Common myeloid progenitor, CD34-positive (primary cell): ENCODE measurements around the gene TTYH1.
"Not testable (repeated sequence)": the region's sequence is repeated elsewhere in the genome, so short reads cannot be mapped to it uniquely, and the experiment has no call there.

Experiments used
- CTCF ChIA-PET: fragments of 350-600 bp; sonication (Branson Sonifier 250); formaldehyde crosslinking; loops from one replicate; lab custom pipeline; 2021; ENCODE audit warnings: antibody characterized with exemption; lab: Charles Lee
- POLR2A ChIA-PET: fragments of 350-600 bp; sonication (Branson Sonifier 250); formaldehyde crosslinking; loops from one replicate; lab custom pipeline; 2021; ENCODE audit warnings: antibody characterized with exemption; lab: Charles Lee
- DNase-seq, 3 donors: peaks; one replicate each; pipeline versions ENCODE4 v3.0.0 to v3.0.0-alpha.2; 2013
- H3K27ac ChIP-seq, 2 experiments: 1 replicate in 1 of 2; 2 replicates in 1 of 2; pipeline ENCODE4 v1.7.0; 2013; ENCODE audit warnings: inconsistent platforms in 2 of 2, low read length in 2 of 2, mild to moderate bottlenecking in 2 of 2, low read depth in 1 of 2, moderate library complexity in 1 of 2; ENCODE audit not compliant: severe bottlenecking in 2 of 2, insufficient read depth in 1 of 2, poor library complexity in 1 of 2
- H3K27me3 ChIP-seq, 5 experiments: replicated peaks in 2 of 5; 1 replicate in 3 of 5; 2 replicates in 2 of 5; pipeline versions ENCODE4 v1.6.1 to v1.7.0; 2013; ENCODE audit warnings: low read length in 4 of 5, mild to moderate bottlenecking in 2 of 5, moderate library complexity in 2 of 5, inconsistent platforms in 1 of 5; ENCODE audit not compliant: insufficient read depth in 5 of 5, control insufficient read depth in 4 of 5
- H3K36me3 ChIP-seq, 4 experiments: 1 replicate in 2 of 4; 2 replicates in 2 of 4; pipeline versions ENCODE4 v1.6.1 to v1.7.0; 2013; ENCODE audit warnings: low read length in 3 of 4, control low read depth in 1 of 4, mild to moderate bottlenecking in 1 of 4; ENCODE audit not compliant: control insufficient read depth in 4 of 4, insufficient read depth in 4 of 4
- H3K4me1 ChIP-seq, 4 experiments: 1 replicate in 3 of 4; 2 replicates in 1 of 4; pipeline versions ENCODE4 v1.6.1 to v1.7.1; 2013; ENCODE audit warnings: low read length in 3 of 4, mild to moderate bottlenecking in 3 of 4, control low read depth in 1 of 4, inconsistent platforms in 1 of 4, moderate library complexity in 1 of 4; ENCODE audit not compliant: control insufficient read depth in 4 of 4, insufficient read depth in 4 of 4; ENCODE audit errors: control extremely low read depth in 1 of 4
- H3K4me3 ChIP-seq, 7 experiments: 1 replicate in 4 of 7; 2 replicates in 3 of 7; pipeline versions ENCODE4 v1.5.1 to v1.7.0; 2013; ENCODE audit warnings: mild to moderate bottlenecking in 7 of 7, low read length in 6 of 7, moderate library complexity in 6 of 7, inconsistent platforms in 2 of 7, low read depth in 2 of 7, control low read depth in 1 of 7; ENCODE audit not compliant: insufficient read depth in 4 of 7, control insufficient read depth in 1 of 7; ENCODE audit errors: extremely low read depth in 1 of 7
- H3K9me3 ChIP-seq, 5 experiments: 1 replicate in 4 of 5; 2 replicates in 1 of 5; pipeline versions ENCODE4 v1.6.1 to v1.7.1; 2013; ENCODE audit warnings: low read length in 4 of 5, mild to moderate bottlenecking in 2 of 5, inconsistent platforms in 1 of 5, low read depth in 1 of 5, moderate library complexity in 1 of 5; ENCODE audit not compliant: control insufficient read depth in 4 of 5, insufficient read depth in 2 of 5; ENCODE audit errors: control extremely low read depth in 1 of 5
- WGBS: methylation state at CpG from one replicate; pipeline ENCODE4 v1.1.5; 2013; ENCODE audit not compliant: insufficient coverage; 5-methylcytosine and 5-hydroxymethylcytosine counted together

TTYH1 gene

DNA sequence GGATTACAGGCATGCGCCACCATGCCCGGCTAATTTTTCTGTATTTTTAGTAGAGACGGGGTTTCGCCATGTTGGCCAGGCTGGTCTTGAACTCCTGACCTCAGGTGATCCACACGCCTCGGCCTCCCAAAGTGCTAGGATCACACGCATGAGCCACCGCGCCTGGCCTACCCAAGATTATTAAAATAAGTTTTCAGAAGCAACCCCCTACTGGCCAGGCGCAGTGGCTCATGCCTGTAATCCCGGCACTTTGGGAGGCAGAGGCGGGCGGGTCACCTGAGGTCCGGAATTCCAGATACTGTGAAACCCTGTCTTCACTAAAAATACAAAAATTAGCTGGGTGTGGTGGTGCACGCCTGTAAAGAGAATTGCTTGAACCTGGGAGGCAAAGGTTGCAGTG is 31.1 kb downstream of the TTYH1 start:
- H3K27ac ChIP-seq, CTCF ChIA-PET, H3K27me3 ChIP-seq, H3K9me3 ChIP-seq, DNase-seq, H3K4me3 ChIP-seq, POLR2A ChIA-PET: not testable (repeated sequence)
- Histone ChIP-seq H3K36me3 (peaks cover 2 to 22% (median 14%) of the 10 kb centered on the region in 4 experiments), H3K4me1 (peaks cover 15 to 35% (median 23%) of the 10 kb centered on the region in 4 experiments)
- WGBS, result 98% methylated on average over 9 of the region's 15 CpGs

DNA sequence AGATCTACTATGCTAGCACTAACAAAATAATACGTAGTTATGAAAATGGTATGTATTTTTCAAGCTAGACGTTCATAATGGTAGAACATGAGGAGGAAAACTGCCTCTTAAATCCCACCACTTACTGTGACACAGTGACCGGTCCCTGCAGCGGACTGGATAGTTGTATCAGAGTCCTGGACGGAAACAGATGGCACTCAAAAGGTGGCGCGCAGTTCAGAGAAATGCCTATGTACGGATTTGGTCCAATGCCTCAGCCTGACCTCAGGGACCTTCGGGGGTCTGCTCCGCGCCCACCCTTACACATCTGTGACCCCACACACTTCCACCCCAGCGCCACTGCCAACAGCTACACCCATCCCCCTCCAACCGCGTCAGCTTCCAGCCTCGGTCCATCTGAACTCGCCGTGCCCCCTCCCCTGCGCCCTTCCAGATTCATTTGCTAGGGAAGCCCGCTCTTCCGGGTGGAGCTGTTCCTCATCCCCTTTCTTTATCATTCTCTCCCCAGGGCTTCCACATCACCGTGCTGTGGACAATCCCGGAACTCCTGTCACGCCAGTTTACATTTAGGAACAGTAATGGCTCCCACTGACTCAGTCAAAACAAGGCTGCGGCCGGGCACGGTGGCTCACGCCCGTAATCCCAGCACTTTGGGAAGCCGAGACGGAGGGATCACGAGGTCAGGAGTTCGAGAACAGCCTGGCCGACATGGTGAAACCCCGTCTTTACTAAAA is 32.9 kb downstream of the TTYH1 start:
- ChIA-PET POLR2A (interaction anchor here (0.6 to 2.3 kb wide), 4 partner anchors 15 to 83 kb away, joined by 3 to 10 read pairs (median 5); partner anchors contain the start of genes LAIR1 and LENG9), CTCF (interaction anchor here (0.8 to 5.8 kb wide), 7 partner anchors 9 to 43 kb away, joined by 3 to 23 read pairs (median 4); no protein-coding TSS in a partner anchor)
- peak; percentile 48 to 80 (median 65) for DNase-seq
- H3K27me3 ChIP-seq, result no peaks in the 10 kb centered on the region
- H3K9me3 ChIP-seq, result no peaks in the 10 kb centered on the region
- 0% methylated on average over 25 of the region's 34 CpGs for WGBS
- H3K4me1 ChIP-seq, result peaks cover 15 to 37% (median 24%) of the 10 kb centered on the region in 4 experiments
- H3K4me3 ChIP-seq, result peak overlapping the region; percentile 89 to 97 (median 93)
- peaks cover 9 to 40% (median 27%) of the 10 kb centered on the region in 4 experiments for H3K36me3 ChIP-seq
- H3K27ac ChIP-seq, result peak overlapping the region; percentile 90 to 95

DNA sequence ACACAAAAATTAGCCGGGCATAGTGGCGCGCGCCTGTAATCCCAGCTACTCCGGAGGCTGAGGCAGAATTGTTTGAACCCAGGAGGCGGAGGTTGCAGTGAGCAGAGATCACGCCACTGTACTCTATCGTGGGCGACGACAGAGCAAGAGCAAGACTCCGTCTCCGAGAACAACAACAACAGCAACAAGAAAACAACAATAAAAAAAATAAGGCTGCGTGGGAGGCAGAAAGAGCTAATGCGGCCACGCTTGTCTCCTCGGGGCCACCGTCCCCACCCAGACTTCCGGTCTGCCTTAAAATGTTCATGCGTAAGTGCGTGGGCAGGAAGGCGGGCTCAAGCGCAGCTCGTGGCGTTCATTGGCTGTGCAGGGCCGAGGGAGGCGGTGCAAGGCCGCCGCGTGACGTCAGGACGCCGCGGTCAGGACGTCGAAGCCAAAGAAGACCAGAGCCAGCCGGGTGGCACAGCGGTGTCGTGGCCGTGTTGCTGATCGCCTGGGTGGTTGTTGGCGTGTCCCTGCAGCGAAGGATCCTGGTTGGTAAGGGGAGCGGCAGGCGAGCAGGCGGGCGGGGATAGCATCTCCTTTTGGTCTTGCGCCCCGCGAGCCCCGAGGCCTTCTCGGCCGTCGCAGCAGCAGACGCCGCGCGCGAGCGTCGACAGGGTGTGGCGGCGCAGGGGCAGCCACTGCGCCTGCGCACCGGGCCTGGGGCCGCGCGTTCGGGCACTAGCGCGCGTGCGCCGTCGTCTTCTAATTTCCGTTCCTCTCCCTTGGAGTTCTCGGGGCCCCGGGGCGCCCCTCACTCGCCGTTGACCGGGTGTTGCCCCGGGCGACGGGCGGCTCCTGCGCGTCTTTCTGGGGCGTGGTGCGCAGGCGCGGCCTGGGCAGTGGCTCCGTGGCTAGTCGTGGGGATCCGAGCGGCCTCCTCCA is 33.8 kb downstream of the TTYH1 start, which contains the start of gene LENG8:
Gene LENG8, plus strand, starts transcription at position 426 of the 927 bp plus-strand sequence. CDS start 2,146 bp downstream, outside the sequence.
- Histone ChIP-seq H3K36me3 (peaks cover 11 to 49% (median 35%) of the 10 kb centered on the region in 4 experiments), H3K27ac (peak within 1 kb of the TSS; percentile 90 to 95), H3K4me3 (peak within 1 kb of the TSS; percentile 89 to 97 (median 93)), H3K27me3 (no peaks in the 10 kb centered on the region), H3K4me1 (peaks cover 15 to 37% (median 24%) of the 10 kb centered on the region in 4 experiments), H3K9me3 (no peaks in the 10 kb centered on the region)
- CTCF ChIA-PET, result interaction anchor here (0.9 to 5.8 kb wide), 6 partner anchors 10 to 43 kb away, joined by 3 to 23 read pairs (median 6); no protein-coding TSS in a partner anchor
- peak; percentile 98 to 99 (median 99) for DNase-seq
- WGBS, result under 1% methylated on average over 75 of the region's 96 CpGs
- POLR2A ChIA-PET, result interaction anchor here (0.5 to 2.3 kb wide), 4 partner anchors 11 to 84 kb away, joined by 3 to 10 read pairs (median 4); partner anchors contain the start of genes LAIR1 and LENG9

GRCh38 chr19:54449701-54450069 is 34.4 kb downstream of the TTYH1 start:
- Histone ChIP-seq H3K9me3 (no peaks in the 10 kb centered on the region), H3K27me3 (no peaks in the 10 kb centered on the region), H3K27ac (peak overlapping the region; percentile 90 to 95), H3K4me1 (peaks cover 15 to 37% (median 24%) of the 10 kb centered on the region in 4 experiments), H3K4me3 (peak overlapping the region; percentile 85 to 97 (median 93)), H3K36me3 (peaks cover 13 to 53% (median 40%) of the 10 kb centered on the region in 4 experiments)
- ChIA-PET CTCF (interaction anchor here (2.7 to 5.8 kb wide), 2 partner anchors 10 to 13 kb away, joined by 7 to 23 read pairs; no protein-coding TSS in a partner anchor), POLR2A (interaction anchor here (0.5 to 2.3 kb wide), 2 partner anchors 12 to 13 kb away, joined by 3 to 10 read pairs; partner anchors contain the start of gene LENG9)
- WGBS, result 2% methylated on average over 21 of the region's 21 CpGs
- no peak for DNase-seq

- no peaks in the 10 kb centered on the region for H3K9me3 ChIP-seq
- H3K27me3 ChIP-seq, result no peaks in the 10 kb centered on the region
- H3K4me1 ChIP-seq, result peaks cover 15 to 37% (median 24%) of the 10 kb centered on the region in 4 experiments
- POLR2A ChIA-PET, result interaction anchor here (0.9 kb wide), 1 partner anchor 40 kb away, joined by 3 read pairs; no protein-coding TSS in a partner anchor
- DNase-seq, result peak in 1 of 3 donors; percentile 31
- peaks cover 14 to 60% (median 44%) of the 10 kb centered on the region in 4 experiments for H3K36me3 ChIP-seq
- peak overlapping the region in 1 of 7 experiments; percentile 18 for H3K4me3 ChIP-seq
- CTCF ChIA-PET, result interaction anchor here (1.4 to 5.8 kb wide), 2 partner anchors 11 to 12 kb away, joined by 5 to 23 read pairs; no protein-coding TSS in a partner anchor
- WGBS, result 61% methylated on average over 3 of the region's 9 CpGs
- peak overlapping the region; percentile 25 to 95 for H3K27ac ChIP-seq
These were observed 36.1 kb downstream of the TTYH1 start for GRCh38 chr19:54451331-54451871.

DNA sequence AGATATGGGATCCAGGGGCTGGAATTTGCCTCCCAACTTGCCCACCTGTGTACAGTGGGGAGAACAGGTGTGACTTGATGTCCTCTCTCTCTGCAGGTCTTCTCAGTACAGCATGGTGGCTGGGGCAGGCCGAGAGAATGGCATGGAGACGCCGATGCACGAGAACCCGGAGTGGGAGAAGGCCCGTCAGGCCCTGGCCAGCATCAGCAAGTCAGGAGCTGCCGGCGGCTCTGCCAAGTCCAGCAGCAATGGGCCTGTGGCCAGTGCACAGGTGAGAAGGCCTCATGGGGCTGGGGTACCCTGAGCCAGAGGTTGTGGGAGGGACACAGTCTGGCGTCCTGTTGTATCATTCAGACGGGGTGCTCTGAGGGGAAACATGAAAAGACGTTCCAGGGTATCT is 36.7 kb downstream of the TTYH1 start:
- no peak for DNase-seq
- Histone ChIP-seq H3K4me3 (no peak overlapping the region), H3K4me1 (peaks cover 12 to 34% (median 24%) of the 10 kb centered on the region in 4 experiments), H3K27me3 (no peaks in the 10 kb centered on the region), H3K9me3 (no peaks in the 10 kb centered on the region), H3K36me3 (peaks cover 17 to 63% (median 47%) of the 10 kb centered on the region in 4 experiments), H3K27ac (peak overlapping the region in 1 of 2 experiments; percentile 95)
- ChIA-PET CTCF (interaction anchor here (5.8 kb wide), 1 partner anchor 12 kb away, joined by 23 read pairs; no protein-coding TSS in a partner anchor), POLR2A (interaction anchor here (0.9 kb wide), 1 partner anchor 41 kb away, joined by 3 read pairs; no protein-coding TSS in a partner anchor)
- 100% methylated on average over 8 of the region's 11 CpGs for WGBS
